ENCODE measurements around the gene PHLDA1. TPM values are rescaled to one million over a fixed set of nuclear protein-coding genes. Genes with fewer than 3 reads are reported as not detected.

PHLDA1 gene
- total and polyA plus RNA-seq, 2 donors (not counting 3 experiments of a cell fraction or from before 2014, with no cell fraction given): 14.1 to 30.8 TPM

GRCh38 chr12:75978677-75979076 lies 52.9 kb downstream of the PHLDA1 start:
- TF ChIP-seq EZH2 (IDR thresholded peaks at IDR 0.05; ENCODE audit: borderline replicate concordance, low read depth, low read length, severe bottlenecking): no peak
- TF ChIP-seq JUN (IDR thresholded peaks at IDR 0.05; ENCODE audit: borderline replicate concordance, insufficient read depth, insufficient read length, low read depth): no peak
- no peak for TF ChIP-seq MYC (IDR thresholded peaks at IDR 0.05; ENCODE audit: low read depth, low read length)
- no peak for TF ChIP-seq CTCF (IDR thresholded peaks at IDR 0.05; ENCODE audit: extremely low read depth in 1 of 2, insufficient read depth in 1 of 2, low read depth in 1 of 2, low read length in 2 of 2)
- TF ChIP-seq POLR2AphosphoS5 (IDR thresholded peaks at IDR 0.05; ENCODE audit: insufficient read depth, low read depth, low read length): no peak
- no peak for TF ChIP-seq GATA2 (IDR thresholded peaks at IDR 0.05; ENCODE audit: insufficient read depth, insufficient read length, low read depth, low read length)
- TF ChIP-seq FOS (IDR thresholded peaks at IDR 0.05; ENCODE audit: borderline replicate concordance, insufficient read depth, low read length): no peak
- TF ChIP-seq MAX (IDR thresholded peaks at IDR 0.05; ENCODE audit: insufficient read depth, insufficient read length): no peak
- peak; percentile 54 for TF ChIP-seq POLR2A (IDR thresholded peaks at IDR 0.05; ENCODE audit: low read depth, low read length)
- Histone ChIP-seq H3K27ac (ENCODE audit: insufficient read depth, low read depth, low read length) (peak overlapping the region; percentile 96), H3K27me3 (ENCODE audit: control insufficient read depth in 2 of 2, insufficient read depth in 2 of 2, low read length in 2 of 2) (no peaks in the 10 kb centered on the region), H3K79me2 (ENCODE audit: control insufficient read depth, insufficient read depth, low read length) (no peaks in the 10 kb centered on the region), H3K4me2 (ENCODE audit: insufficient read depth, low read length) (peak overlapping the region; percentile 60), H3K36me3 (ENCODE audit: control insufficient read depth in 2 of 2, extremely low read depth in 1 of 2, insufficient read depth in 2 of 2, low read length in 2 of 2) (no peaks in the 10 kb centered on the region), H3K4me3 (replicated peaks in 1 of 3; ENCODE audit: insufficient read depth in 1 of 3, low read depth in 1 of 3, low read length in 3 of 3) (no peak overlapping the region), H3K9me3 (replicated peaks; ENCODE audit: control insufficient read depth, insufficient read depth, low read length) (no peaks in the 10 kb centered on the region), H3K9ac (replicated peaks; ENCODE audit: extremely low read depth, insufficient read depth, low read length) (peak overlapping the region; percentile 62), H4K20me1 (replicated peaks; ENCODE audit: control insufficient read depth, extremely low read depth, insufficient read depth, low read length) (no peaks in the 10 kb centered on the region), H3K4me1 (ENCODE audit: control insufficient read depth, extremely low read depth, insufficient read depth, low read length) (peaks cover 44% of the 10 kb centered on the region), H2AFZ (ENCODE audit: low read depth, low read length) (no peak overlapping the region), H3K9me1 (replicated peaks; ENCODE audit: control insufficient read depth, extremely low read depth, insufficient read depth, low read length) (no peaks in the 10 kb centered on the region)
- TSS peak; percentile 91 for BruUV-seq (replicated peaks)
- intact Hi-C loops (cut with micrococcal nuclease): loop anchor here (1.0 to 5.0 kb wide), 13 partner anchors 19 to 451 kb away; partner anchors contain the start of genes NAP1L1 and PHLDA1
- ChIA-PET CTCF (interaction anchor here (0.6 to 1.8 kb wide), 7 partner anchors 19 to 452 kb away, joined by 3 to 7 read pairs (median 3); partner anchors contain the start of gene PHLDA1), POLR2A (interaction anchor here (0.6 to 4.9 kb wide), 2 partner anchors 53 to 320 kb away, joined by 5 to 20 read pairs; partner anchors contain the start of gene PHLDA1)
- dilution Hi-C loops (cut with MboI; ENCODE audit: extremely low pct_ligation_motif_present, low sequenced_read_pairs): no loop called here
- FAIRE-seq: no peak
- DNase-seq (ENCODE audit: low read depth, low spot score): no peak
